PFSK-1 (cell line): Measurements from ENCODE around the gene TMC3.

Experiments used
- FOXP2 ChIP-seq: optimal IDR thresholded peaks from 2 replicates; pipeline ENCODE3; 2011; ENCODE audit warnings: borderline replicate concordance, control low read depth, inconsistent platforms; ENCODE audit not compliant: insufficient read depth; ENCODE audit errors: extremely low read length, extremely low read depth
- POLR2AphosphoS5 ChIP-seq: IDR thresholded peaks from 2 replicates; pipeline ENCODE4 v1.6.1; 2012; ENCODE audit warnings: low read depth, mild to moderate bottlenecking, control low read depth, low read length, moderate library complexity
- REST ChIP-seq, 2 experiments: IDR thresholded peaks; 2 replicates each; pipeline versions ENCODE4 v1.6.1 to v1.8.0; 2011 to 2012; ENCODE audit warnings: low read depth in 2 of 2, low read length in 2 of 2, control low read depth in 1 of 2, inconsistent platforms in 1 of 2, mild to moderate bottlenecking in 1 of 2, moderate library complexity in 1 of 2; ENCODE audit not compliant: insufficient read depth in 1 of 2
- SIN3A ChIP-seq: IDR thresholded peaks from 2 replicates; pipeline ENCODE4 v1.6.1; 2012; ENCODE audit warnings: mild to moderate bottlenecking, low read length, moderate library complexity, borderline replicate concordance; ENCODE audit not compliant: insufficient read depth
- TAF1 ChIP-seq: IDR thresholded peaks from 2 replicates; pipeline ENCODE4 v1.6.1; 2012; ENCODE audit warnings: low read length, control low read depth, borderline replicate concordance; ENCODE audit not compliant: insufficient read depth

TMC3 gene

DNA sequence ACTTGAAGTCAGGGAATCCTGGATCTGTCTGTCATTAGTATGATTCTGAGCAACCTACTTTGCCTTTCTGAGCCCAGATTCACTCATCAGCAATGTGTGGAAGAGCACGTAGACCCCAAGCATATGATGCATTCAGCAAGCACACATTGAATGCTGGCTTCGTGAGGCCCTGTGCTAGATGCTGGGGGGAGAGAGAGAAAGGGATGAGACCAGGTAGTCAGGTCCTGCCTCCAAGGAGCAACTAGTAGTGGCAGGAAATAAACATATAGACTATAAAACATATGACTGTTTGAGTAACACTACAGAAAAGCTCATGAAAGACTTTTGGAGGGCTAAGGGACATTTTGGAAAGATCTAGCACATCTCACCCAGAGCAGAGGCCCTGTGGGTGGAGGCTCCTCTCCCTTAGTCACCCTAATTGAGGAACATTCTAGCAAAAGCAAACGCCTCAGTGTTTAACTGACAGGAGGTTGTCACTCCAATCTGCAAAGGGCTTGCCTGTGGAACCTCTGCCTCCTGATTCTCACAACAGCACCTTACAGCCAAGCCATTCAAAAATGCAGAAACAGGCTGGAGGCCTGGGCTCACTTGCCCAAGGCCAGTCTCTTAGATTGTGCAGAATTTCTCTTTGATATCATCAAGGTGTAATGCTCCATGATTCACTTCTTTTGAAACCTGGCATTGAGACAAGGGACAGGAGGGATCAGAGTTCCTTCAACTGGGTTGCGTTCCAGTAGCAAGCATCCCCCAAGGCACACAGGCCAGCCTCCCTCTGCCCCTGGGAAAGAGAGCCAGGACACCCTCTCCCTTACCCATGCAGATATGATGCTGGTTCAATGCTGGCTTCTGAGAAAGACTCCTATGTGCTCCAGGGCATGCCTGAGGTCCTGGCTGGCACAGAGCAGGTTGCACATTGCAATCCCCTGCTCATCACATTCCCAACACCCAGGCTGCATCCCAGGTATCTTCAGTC is 76.1 kb downstream of the TMC3 start:
- TF ChIP-seq REST (IDR thresholded peaks at IDR 0.05; ENCODE audit: insufficient read depth in 1 of 2, low read depth in 2 of 2, low read length in 2 of 2) (no peak), FOXP2 (no peak), SIN3A (no peak), TAF1 (no peak), POLR2AphosphoS5 (no peak)

DNA sequence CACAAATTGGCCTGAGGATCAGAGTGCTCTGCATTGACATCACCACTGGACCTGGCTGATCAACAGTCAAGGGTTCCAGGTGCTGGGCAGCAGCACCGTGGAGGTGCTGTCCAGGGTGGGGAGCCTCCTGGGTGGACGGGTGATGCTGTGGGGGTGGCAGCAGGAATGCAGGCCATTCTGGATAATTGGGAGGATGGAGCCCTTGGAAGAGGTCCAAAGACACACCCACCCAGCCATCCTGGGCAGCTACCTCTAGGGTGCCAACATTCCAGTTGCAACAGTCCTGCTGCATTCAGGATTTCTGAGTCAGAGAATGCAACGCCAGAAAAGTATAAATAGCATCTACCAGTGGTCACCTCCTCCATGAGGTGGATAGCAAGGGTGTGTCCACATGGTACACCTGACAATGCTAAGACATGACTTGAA is 76.9 kb downstream of the TMC3 start:
- TF ChIP-seq REST (IDR thresholded peaks at IDR 0.05; ENCODE audit: insufficient read depth in 1 of 2, low read depth in 2 of 2, low read length in 2 of 2): peak in 1 of 2 experiments; percentile 79; a peak in 2 of 4 replicates
- TF ChIP-seq FOXP2: no peak
- TF ChIP-seq POLR2AphosphoS5: no peak

DNA sequence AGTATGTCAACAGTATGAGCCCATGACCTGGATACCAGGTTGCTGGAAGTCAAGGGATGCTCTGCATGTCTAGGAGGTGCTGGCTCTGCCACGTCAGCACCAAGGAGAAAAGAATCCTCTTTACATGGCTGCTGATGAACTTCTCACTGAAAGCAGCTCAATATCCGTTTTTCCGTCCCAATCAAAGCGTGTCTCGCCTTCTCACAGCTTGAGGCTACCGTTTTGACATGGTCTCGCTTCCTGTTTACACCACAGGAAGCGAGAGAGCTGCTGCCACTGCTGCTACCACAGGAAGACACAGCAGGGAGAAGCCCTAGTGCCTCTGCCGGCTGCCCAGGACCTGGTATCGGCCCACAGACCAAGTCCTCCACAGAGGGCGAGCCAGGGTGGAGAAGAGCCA is 77.3 kb downstream of the TMC3 start:
- no peak for TF ChIP-seq POLR2AphosphoS5
- no peak for TF ChIP-seq SIN3A
- TF ChIP-seq REST (IDR thresholded peaks at IDR 0.05; ENCODE audit: insufficient read depth in 1 of 2, low read depth in 2 of 2, low read length in 2 of 2): no peak
- TF ChIP-seq TAF1: no peak
- peak; percentile 96 for TF ChIP-seq FOXP2

GRCh38 chr15:81296186-81296585 is 77.8 kb downstream of the TMC3 start:
- TF ChIP-seq SIN3A (no peak), REST (IDR thresholded peaks at IDR 0.05; ENCODE audit: insufficient read depth in 1 of 2, low read depth in 2 of 2, low read length in 2 of 2) (no peak), FOXP2 (no peak), POLR2AphosphoS5 (no peak), TAF1 (no peak)
